ENCODE measurements around the gene RPTN.

RPTN gene, protein sequence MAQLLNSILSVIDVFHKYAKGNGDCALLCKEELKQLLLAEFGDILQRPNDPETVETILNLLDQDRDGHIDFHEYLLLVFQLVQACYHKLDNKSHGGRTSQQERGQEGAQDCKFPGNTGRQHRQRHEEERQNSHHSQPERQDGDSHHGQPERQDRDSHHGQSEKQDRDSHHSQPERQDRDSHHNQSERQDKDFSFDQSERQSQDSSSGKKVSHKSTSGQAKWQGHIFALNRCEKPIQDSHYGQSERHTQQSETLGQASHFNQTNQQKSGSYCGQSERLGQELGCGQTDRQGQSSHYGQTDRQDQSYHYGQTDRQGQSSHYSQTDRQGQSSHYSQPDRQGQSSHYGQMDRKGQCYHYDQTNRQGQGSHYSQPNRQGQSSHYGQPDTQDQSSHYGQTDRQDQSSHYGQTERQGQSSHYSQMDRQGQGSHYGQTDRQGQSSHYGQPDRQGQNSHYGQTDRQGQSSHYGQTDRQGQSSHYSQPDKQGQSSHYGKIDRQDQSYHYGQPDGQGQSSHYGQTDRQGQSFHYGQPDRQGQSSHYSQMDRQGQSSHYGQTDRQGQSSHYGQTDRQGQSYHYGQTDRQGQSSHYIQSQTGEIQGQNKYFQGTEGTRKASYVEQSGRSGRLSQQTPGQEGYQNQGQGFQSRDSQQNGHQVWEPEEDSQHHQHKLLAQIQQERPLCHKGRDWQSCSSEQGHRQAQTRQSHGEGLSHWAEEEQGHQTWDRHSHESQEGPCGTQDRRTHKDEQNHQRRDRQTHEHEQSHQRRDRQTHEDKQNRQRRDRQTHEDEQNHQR

DNA sequence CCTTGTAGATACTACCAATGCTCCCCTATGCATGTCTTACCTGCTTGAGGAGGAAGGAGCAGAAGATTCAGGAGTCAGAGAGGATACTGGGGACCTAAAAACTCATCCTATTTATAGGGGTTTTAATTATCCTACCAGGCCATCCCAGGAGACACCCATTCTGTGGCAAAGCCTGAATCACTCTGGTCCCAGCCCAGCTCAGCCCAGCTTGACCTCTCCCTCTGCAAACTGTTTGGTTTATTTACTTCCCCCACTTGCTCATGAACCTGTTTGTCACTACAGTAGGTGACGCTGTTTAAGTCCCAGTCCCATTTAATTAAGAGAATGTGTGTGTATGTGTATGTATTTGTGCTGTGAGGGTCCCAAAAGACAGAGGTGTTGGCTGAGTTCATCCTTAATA, at the start of gene RPTN:
Gene RPTN, minus strand, starts transcription at position 85 of the 400 bp plus-strand sequence. CDS start 1,339 bp downstream, outside the sequence.
- no peak for DNase-seq

DNA sequence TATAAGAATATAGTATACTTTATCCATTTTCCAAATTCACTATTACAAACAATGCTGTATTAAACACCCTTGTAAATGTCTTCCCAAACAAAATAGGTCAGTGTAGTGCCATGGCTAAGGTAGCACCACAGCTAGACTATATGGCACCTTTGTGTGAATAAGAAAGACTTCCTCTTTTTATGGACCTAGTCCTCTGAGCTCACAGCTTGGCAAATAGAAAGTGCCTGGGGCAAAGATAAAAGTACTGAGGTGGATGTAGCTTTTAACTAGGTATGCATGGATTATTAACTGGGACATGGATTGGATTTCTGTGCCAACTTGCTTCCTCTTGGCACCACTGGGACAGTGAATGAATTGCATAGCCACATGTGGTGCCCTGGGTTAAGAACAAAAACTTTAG, 40.0 kb upstream of the RPTN start:
- no peak for DNase-seq

DNA sequence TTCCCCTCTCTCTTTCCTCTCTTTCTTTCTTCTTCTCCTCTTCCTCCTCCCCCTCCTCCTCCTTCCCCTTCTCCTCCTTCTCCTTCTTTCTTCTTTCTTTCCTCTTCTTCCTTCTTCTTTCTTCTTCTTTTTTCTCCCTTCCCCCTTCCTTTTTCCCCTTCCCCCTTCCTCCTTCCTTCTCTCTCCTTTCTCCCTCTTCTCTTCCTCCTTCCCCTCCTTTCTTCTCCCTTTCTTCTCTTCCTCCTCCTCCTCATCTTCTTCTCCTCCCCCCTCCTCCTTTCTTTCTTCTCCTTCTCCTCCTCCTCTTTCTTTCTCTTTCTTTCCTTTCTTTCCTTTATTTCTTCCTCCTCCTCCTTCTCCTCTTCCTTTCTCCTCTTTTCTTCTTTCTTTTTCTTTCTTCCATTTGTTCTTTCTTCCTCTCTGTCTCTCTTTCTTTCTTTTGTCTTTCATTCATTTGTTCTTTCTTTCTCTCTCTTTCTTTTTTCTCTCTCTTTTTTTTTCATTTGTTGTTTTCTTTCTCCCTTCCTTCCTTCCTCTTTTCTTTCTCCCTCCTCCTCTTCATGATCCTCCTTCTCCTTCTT, 38.4 kb upstream of the RPTN start:
- DNase-seq: no peak

DNA sequence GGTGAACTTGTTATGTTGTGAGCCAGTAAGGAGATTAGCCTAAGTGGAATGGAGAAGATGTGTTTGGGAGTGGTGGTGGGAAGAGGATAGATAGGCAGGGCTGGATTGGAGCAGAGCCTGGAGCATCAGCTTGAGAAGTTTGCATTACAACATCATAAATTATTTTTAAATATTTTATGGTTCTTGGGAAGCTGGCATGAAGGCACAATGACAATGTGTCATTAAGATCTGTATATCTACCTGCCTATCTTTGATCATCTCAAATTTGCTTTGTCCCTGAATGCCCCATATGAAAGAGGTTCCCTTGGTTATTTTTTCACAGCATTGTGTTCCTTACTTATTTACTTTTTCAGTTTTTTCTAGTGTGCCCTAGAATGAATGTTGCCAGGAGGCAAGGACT, 32.7 kb upstream of the RPTN start:
- DNase-seq: no peak

DNA sequence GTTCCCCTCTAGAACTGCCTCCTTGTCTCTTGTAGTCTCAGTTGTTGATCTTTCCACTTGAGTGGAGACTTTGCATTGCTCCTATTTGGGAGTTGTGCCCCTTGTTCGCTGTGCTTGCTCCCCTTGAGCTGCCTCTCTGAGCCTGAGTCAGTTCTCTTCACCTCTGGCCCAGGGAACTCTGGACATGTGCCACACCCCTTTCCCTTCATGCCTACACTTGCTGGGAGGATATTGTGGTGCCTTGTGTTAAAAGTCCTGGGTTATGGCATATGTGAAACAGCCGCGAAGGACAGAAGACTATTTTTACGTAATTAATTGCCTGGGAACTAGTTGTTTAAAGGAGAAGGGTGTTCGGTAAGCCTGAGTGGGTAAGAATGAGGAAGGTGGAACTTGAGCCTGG, 32.2 kb upstream of the RPTN start:
- DNase-seq: no peak

DNA sequence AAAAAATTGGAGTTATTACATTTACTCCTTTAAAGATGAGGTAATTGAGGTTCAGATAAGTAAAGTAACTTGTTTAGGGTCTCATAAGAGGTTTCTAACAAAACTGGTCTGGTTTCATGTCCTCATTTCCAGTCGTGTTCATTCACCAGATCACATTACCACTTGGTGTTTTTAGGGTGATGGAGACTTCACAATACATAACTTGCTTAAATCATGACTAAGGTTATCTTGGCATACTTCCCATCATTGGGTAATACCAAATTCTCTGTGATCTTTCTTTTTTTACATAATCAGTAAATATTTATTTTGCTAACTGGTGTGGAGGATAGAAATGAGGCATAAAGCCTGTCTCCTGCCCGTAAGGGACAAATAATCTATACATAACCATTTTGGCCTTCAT, 31.6 kb upstream of the RPTN start:
- DNase-seq: no peak

DNA sequence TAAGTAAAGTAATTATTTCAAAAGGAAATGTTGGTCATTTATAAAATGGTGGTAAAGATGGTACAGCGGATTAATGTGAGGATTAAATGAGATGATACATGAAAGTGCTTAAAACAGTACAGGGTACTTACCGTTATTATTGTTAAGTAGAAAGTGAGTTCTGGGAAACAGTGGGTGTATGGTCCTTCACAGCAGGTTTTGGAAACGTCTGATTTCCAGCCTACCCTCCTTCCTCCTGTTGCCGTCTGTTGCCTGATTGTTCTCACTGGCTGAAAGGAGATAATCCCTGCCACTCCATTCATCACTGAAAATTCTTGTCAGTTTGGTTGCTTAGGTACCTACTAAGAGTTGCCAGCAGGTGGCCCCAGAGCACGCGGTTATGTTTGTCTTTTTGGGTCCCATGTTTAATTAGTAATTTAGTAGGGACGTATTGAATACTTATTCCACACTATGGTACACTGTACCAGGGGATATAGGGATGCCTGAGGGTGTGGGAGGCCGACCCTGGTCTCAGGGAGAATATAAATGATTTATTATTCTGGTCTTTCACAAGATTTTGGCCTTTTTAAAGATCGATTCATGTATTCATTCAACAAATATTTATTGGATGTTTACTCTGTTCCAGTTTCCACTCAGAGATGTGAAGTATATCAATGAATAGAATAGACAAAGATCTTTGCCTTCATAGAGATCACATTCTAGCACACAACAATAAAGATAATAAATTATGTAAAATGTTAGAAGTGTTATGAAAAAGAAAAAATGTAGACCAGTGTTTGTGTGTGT, 30.8 kb upstream of the RPTN start:
- DNase-seq: peak; percentile 56

DNA sequence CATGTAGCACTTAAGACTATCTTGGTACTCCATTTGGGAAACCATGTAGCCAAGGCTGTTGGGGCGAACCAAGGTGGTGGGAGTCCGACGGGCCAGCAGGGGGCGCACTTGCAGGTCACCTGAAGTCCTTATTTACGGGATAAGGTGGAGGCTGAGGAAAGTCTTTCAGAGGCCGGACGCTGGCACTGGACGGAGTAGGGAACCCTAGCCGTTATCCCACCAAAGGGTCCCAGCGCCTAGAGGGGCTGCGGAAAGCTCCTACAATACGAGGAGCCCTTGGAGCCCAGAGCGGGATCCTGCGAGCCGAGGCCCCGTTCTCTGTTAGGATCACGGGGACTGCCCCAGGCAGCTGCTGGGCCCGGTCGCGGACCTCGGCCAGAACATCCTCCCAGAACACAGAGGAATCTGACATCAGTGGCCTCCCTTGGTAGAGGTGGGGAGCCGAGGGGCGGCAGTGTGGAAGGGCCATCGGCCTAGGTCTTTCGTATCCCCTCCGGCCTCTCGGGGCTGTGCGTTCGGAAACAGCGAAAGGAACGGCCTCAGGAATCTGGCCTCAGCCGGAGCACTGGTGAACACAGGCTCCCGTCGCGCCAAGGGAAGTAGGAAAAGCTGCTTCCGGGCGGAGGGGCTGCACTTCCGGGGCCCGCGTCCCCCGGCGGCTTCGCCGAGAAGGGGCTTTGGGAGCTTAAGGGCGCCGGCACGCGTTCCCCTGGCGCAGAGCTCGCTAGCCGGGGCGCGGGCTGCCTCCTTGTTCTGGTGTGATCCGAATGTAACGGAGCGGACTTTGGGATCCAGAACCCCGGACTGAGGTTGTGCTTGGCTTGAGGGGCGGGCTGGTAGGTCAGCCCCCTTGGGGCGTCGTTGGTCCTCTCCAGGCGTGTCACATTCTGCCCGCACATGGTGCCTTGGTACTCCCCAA, 29.9 kb upstream of the RPTN start:
- DNase-seq: peak; percentile 77

DNA sequence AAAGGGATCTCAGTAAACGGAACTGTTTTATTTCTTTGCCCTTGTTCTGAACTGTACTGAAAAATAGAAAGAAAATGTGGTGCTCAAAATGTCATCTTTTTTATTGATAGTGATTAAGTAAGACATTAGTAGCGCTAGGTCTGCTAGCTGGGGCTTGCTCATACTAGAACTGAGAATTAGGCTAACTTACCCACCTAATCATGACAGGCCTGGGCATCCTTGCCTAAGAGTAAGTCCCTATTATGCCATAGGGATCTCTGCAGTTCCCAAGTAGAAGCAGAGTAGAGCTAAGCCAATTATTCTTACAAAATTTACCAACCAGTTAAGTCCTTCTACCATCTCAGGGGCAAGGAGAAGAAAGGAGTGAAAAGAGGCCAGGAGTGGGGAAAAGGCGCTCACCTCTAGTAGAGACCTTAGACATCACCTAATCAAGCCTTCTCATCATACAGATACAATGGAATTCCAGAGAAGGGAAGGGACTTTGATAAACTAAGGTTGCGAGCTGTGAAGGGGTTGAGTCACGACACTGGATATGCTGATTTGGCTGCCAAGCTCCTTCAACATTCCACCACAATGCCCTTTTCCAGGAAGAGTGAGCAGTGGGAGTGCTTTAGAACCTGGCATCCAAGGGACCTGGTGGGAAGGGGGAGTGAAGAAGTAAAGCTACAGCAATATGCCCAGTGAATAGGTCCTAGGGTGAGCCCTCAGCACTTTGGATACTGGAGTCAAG, 27.7 kb upstream of the RPTN start:
- DNase-seq: no peak

DNA sequence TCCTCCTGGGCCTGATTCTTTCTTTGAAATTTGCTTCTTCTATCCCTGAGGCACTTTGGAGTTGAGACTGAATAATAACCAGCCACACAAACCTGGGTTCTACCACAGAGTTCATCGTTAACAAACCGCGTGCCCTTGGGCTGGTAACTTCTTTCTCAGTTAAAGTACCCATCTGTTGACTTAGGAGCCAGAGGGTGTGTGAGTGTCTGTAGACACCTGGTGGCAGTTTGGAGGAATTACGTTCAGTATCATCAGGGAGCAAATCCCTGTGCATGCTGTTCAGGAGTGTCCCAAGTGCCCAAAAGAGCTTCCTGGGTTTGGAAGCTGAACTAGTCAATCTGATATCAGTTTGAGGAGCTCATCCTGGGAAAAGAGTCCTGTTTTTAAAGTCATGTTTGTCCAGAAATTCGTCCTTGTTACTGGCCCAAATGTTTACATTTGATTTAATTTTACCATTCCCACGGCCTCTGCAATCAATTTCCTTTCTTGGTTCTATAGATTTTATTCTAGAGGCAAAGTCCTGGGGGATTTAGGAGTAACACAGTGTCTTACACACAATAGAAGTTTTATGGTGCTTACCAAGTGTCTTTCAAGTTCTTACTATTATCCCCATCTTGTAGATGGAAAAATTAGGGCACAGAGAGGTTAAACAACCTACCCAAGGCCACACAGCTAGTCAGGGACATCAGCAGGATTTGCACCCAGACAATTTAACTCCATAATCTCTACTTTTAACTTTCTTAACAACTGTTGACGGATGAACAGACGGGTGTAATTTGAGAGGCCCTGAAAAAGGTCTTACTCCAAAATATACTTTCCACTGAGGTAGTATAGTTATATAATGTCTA, 26.7 kb upstream of the RPTN start:
- DNase-seq: peak; percentile 5

DNA sequence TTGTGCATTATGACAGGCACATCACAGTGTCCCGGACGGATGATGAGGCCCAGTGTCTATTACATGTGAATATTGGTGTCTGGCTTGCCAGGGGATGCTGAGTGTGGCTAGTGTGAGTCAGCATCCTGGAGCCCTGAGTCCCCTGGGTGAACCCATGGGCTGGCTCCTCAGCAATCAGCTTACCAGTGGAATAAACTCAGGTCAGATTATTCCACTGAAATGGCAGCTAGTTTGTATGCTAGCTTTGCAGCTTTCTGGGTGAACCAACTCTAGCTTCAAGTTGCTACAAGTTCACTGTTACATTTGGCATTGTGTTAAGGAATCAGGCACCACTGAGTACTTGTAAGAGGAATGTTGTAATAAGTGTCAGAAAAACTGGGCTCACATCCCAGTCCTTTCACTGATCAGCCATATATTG, 23.9 kb upstream of the RPTN start:
- DNase-seq: no peak

DNA sequence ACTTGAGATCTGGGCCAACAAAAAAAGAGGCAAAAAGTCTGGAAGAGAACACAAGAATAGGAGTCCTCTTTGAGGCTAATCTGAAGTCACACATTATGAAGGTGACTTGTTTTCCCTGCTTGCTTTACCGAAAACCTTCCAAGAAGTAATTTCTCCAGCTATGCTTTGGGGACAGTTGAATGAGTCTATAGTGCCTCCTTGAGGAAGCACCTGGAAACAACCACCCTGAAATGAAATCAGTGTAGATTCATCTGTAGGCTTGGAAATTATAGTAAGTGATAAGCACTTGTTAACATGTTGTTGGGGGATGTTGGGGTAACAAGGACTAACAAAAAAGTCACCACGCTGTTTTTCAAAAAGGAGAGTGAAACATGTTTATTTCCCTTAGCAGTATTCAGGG, 23.4 kb upstream of the RPTN start:
- DNase-seq: no peak

DNA sequence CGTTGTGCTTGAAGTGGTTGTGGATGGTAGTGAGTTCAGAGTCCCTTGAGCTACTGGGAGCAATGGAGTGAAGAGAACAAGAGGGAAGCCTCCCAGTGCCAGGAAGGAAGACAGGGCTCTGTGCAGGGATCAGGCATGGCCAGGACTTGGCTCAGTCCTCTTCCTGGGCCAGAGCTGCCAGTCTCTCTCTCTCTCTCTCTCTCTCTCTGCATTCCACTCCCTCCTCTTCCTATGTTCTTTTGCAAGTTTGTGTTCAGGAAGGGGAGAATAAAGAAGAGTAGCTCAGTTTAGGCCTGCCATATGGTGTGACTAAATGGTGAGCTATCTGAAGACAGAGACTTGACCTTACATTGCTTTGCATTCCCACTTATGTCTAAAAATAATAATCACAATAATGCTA, 20.5 kb upstream of the RPTN start:
- no peak for DNase-seq

DNA sequence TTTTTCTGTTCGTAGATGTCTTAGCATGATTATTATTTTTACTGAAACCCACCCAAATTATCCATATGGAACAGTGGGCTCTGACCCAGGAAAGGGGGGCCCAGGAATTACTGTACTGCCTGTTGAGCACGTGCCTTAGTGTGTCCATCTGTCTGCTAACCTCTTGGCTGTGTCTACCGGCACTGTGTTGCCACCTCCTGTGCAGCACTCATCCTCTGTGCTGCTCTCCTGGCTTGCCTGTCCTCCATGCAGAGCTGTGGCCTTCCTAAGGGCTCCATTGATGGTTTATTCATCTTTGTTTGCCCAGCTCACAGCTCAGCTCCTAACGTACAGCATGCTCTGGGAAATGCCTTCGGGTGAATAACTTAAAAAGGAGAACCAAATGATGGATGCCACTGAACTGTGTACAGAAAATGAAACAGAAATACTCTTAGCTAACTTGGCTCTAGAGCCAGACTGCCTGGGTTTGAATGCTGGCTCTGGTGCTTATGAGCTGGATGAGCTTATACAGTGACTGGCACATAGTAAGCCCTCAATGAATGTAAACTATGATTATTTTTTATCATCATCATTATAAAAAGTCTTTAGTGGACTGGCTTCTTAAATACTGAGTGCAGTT, 11.4 kb upstream of the RPTN start:
- DNase-seq: no peak

DNA sequence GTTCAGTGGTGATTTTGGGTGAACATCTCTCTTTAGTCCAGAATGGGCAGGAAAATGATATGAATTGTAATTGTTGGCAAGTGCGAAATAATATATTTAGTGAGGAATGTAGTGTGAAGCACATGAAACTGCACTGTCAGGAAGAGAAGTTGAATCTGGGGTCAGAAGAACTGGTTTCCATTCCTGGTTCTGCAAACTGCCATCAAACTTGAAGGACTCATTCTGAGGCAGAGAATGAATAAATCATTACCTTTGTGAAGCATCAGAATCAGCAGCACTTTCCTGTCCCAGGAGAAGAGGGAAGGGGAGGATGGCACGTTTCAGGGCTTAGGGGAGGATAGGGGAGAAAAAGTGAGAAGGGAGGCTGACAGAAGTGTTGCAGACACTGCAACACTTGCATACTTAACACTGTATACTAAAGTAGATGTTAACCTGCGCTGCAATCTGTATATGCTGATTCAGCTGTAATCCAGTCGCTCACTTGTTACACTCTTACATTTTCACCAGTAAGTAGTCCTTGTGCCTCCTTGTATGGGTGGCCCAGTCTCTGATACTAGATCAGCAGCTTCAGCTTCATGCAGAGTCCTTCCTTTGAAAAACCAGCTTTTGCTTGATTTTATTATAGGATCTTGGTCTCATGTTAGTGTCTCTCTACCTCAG, 10.5 kb upstream of the RPTN start:
- DNase-seq: no peak

DNA sequence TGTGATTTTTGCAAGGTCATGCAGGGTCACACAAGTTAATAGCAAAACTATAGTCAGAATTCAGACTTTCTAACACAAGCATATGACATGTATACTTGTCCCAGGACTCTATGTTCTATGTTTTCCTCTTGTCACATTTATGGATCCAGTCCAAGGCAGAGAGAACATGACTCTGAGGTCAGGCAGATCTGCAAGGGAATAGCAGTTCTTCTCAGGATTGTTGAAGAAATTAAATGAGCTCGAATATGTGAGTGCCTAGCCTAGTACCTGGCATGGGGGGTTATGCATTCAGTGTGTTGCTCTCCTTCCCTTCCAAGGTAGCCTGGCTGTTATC, 9.5 kb upstream of the RPTN start:
- DNase-seq: no peak

DNA sequence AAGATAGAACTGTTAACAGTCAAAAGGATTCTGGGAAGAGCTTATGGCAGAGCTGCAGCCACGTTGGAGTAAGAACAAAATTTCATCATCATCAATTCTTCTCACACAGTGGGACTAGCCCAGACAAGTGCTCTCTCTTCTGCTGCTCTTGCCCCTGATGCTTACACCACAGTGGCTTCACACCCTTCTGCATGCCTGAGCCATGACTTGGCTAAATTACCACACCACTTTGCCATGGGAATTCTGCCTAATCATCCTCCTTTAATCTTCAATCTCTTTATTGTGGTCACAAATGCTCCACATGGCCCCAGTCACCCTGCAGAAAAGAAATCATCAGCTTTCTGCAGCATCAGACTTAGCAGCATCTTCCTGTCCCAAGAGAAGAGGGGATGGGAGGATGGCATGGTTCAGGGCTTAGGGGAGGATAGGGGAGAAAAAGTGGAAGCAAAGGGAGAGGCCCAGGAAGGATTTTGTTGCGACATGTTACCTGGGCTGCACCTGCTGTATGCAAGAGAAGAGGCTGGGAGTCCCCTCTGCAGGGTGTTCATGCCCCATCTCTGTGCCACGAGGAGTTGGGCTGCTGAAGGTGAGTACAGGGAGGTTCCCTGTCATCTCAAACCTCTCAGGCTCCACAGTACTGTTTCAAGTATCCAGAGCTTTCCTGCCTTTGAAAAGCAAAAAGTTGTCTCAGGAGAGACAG, 9.0 kb upstream of the RPTN start:
- DNase-seq: no peak

DNA sequence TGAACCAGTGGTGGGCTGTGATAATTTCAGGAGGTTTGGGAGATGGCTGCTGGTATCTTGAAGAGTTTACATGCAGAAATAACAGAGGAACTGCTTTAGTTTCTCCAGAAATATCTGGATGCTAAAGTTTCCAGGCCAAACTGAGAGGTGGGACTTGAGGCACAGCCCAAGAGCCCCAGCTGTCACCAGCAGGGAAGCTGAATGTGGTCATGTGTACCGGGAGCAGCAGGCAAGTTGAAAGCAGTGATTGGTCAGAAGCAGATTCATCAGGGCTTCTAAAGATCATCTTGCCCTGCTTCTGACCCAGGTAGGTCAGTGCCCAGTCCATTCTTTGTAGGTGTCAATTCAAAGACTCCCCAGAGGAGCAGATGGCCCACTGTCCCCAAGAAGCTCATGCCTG, 7.9 kb upstream of the RPTN start:
- DNase-seq: no peak
